Endothelial cell of umbilical vein (primary cell): ENCODE measurements around the gene SCN2B. TPM values are rescaled to one million over a fixed set of nuclear protein-coding genes. Genes with fewer than 3 reads are reported as not detected.

Experiments
- BruUV-seq: library from RNA; stranded (reverse); fragments of 400-500 nt; replicated peaks from 2 replicates; lab custom pipeline; 2021; lab: Mats Ljungman, UMichigan
- CTCF ChIA-PET: fragments of 300-600, 350-600 bp; sonication (Branson Sonifier 250); formaldehyde crosslinking; loops from one replicate; lab custom pipeline; 2021; ENCODE audit warnings: antibody characterized with exemption, inconsistent platforms; lab: Charles Lee
- POLR2A ChIA-PET: fragments of 300-600, 350-600 bp; sonication (Branson Sonifier 250); formaldehyde crosslinking; loops from one replicate; lab custom pipeline; 2021; ENCODE audit warnings: antibody characterized with exemption, inconsistent platforms; lab: Charles Lee
- DNase-seq: peaks from one replicate; pipeline ENCODE4 v3.0.0-alpha.2; 2011; ENCODE audit warnings: low read depth, low spot score
- FAIRE-seq: peaks from 2 replicates; lab custom pipeline; 2011; peaks lifted over from hg19 to GRCh38; lab: Jason Lieb, UNC
- H2AFZ ChIP-seq: 2 replicates; pipeline ENCODE4 v1.6.0; 2012; ENCODE audit warnings: low read depth, low read length, control low read depth, inconsistent platforms
- H3K27ac ChIP-seq: 2 replicates; pipeline ENCODE4 v1.5.1; 2011; ENCODE audit warnings: low read depth, mild to moderate bottlenecking, control low read depth, low read length, moderate library complexity; ENCODE audit not compliant: insufficient read depth
- H3K27me3 ChIP-seq, 2 experiments: 2 replicates each; pipeline versions ENCODE4 v1.6.0 to v1.6.1; 2011; ENCODE audit warnings: low read length in 2 of 2, mixed read lengths in 1 of 2; ENCODE audit not compliant: control insufficient read depth in 2 of 2, insufficient read depth in 2 of 2
- H3K36me3 ChIP-seq, 2 experiments: 2 replicates in 1 of 2; 3 replicates in 1 of 2; pipeline ENCODE4 v1.5.1; 2011; ENCODE audit warnings: low read length in 2 of 2, mild to moderate bottlenecking in 1 of 2, moderate library complexity in 1 of 2; ENCODE audit not compliant: control insufficient read depth in 2 of 2, insufficient read depth in 2 of 2; ENCODE audit errors: extremely low read depth in 1 of 2
- H3K4me1 ChIP-seq: 3 replicates; pipeline ENCODE4 v1.5.1; 2011; ENCODE audit warnings: mild to moderate bottlenecking, low read length; ENCODE audit not compliant: control insufficient read depth, insufficient read depth; ENCODE audit errors: extremely low read depth
- H3K4me2 ChIP-seq: 2 replicates; pipeline ENCODE4 v1.6.1; 2011; ENCODE audit warnings: low read length, control low read depth, mixed read lengths; ENCODE audit not compliant: insufficient read depth
- H3K4me3 ChIP-seq, 3 experiments: fragments of 200-600 bp in 1 of 3; sonication (generic), shearing (Covaris generic) in 1 of 3; replicated peaks in 1 of 3; 2 replicates each; pipeline ENCODE4 v1.5.1; 2011 to 2016; ENCODE audit warnings: control low read depth in 3 of 3, low read length in 3 of 3, mild to moderate bottlenecking in 2 of 3, inconsistent platforms in 1 of 3, low read depth in 1 of 3, moderate library complexity in 1 of 3; ENCODE audit not compliant: insufficient read depth in 1 of 3
- H3K79me2 ChIP-seq: 2 replicates; pipeline ENCODE4 v1.6.0; 2012; ENCODE audit warnings: low read length, inconsistent platforms; ENCODE audit not compliant: control insufficient read depth, insufficient read depth
- H3K9ac ChIP-seq: replicated peaks from 2 replicates; pipeline ENCODE3; 2011; ENCODE audit warnings: low read length, control low read depth; ENCODE audit not compliant: insufficient read depth; ENCODE audit errors: extremely low read depth
- H3K9me1 ChIP-seq: replicated peaks from 3 replicates; pipeline ENCODE4 v1.6.0; 2011; ENCODE audit warnings: mild to moderate bottlenecking, low read length; ENCODE audit not compliant: control insufficient read depth, insufficient read depth; ENCODE audit errors: extremely low read depth
- H3K9me3 ChIP-seq: replicated peaks from 2 replicates; pipeline ENCODE4 v1.5.1; 2012; ENCODE audit warnings: low read length, inconsistent platforms; ENCODE audit not compliant: control insufficient read depth, insufficient read depth
- H4K20me1 ChIP-seq: replicated peaks from 2 replicates; pipeline ENCODE3; 2011; ENCODE audit warnings: mild to moderate bottlenecking, low read length; ENCODE audit not compliant: control insufficient read depth, insufficient read depth; ENCODE audit errors: extremely low read depth
- CTCF ChIP-seq, 2 donors: IDR thresholded peaks; 1 replicate in 1 of 2; 2 replicates in 1 of 2; pipeline ENCODE4 v1.5.1; 2011; ENCODE audit warnings: low read length in 2 of 2, mild to moderate bottlenecking in 2 of 2, moderate library complexity in 2 of 2, control low read depth in 1 of 2, inconsistent platforms in 1 of 2, low read depth in 1 of 2; ENCODE audit not compliant: insufficient read depth in 1 of 2; ENCODE audit errors: extremely low read depth in 1 of 2
- EZH2 ChIP-seq: IDR thresholded peaks from 2 replicates; pipeline ENCODE4 v1.6.1; 2012; ENCODE audit warnings: borderline replicate concordance, low read depth, mild to moderate bottlenecking, moderate library complexity, low read length, inconsistent platforms; ENCODE audit not compliant: severe bottlenecking
- FOS ChIP-seq: IDR thresholded peaks from 2 replicates; pipeline ENCODE4 v1.6.1; 2011; ENCODE audit warnings: mild to moderate bottlenecking, low read length, moderate library complexity, borderline replicate concordance; ENCODE audit not compliant: insufficient read depth
- GATA2 ChIP-seq: IDR thresholded peaks from 2 replicates; pipeline ENCODE4 v1.7.0; 2011; ENCODE audit warnings: low read depth, mild to moderate bottlenecking, moderate library complexity, mixed read lengths, low read length; ENCODE audit not compliant: insufficient read length, insufficient read depth
- JUN ChIP-seq: IDR thresholded peaks from 2 replicates; pipeline ENCODE4 v1.6.1; 2011; ENCODE audit warnings: borderline replicate concordance, low read depth; ENCODE audit not compliant: insufficient read length, insufficient read depth
- MAX ChIP-seq: IDR thresholded peaks from 2 replicates; pipeline ENCODE4 v1.6.1; 2011; ENCODE audit not compliant: insufficient read depth, insufficient read length
- MYC ChIP-seq: IDR thresholded peaks from one replicate; pipeline ENCODE4 v1.6.1; 2011; ENCODE audit warnings: mild to moderate bottlenecking, low read depth, low read length
- POLR2A ChIP-seq: IDR thresholded peaks from 2 replicates; pipeline ENCODE4 v1.6.1; 2012; ENCODE audit warnings: low read depth, mild to moderate bottlenecking, control low read depth, low read length
- POLR2AphosphoS5 ChIP-seq: IDR thresholded peaks from 2 replicates; pipeline ENCODE4 v1.6.1; 2012; ENCODE audit warnings: low read depth, mild to moderate bottlenecking, control low read depth, low read length, moderate library complexity; ENCODE audit not compliant: insufficient read depth
- dilution Hi-C: fragments of 300-500 bp; cut with MboI; formaldehyde crosslinking; loops from one replicate; pipeline ENCODE4 v1.15.0; 2019; ENCODE audit warnings: low sequenced_read_pairs; ENCODE audit not compliant: extremely low pct_ligation_motif_present
- intact Hi-C: fragments of 100-400 bp; cut with micrococcal nuclease; formaldehyde crosslinking; loops from one replicate; pipeline ENCODE4 v1.10.0; 2022
- polyA plus RNA-seq, 4 experiments: library from polyadenylated mRNA; depleted of rRNA in 3 of 4; stranded (reverse) in 3 of 4; unstranded in 1 of 4; fragments of >200 nt; gene quantifications; 2 replicates each; pipeline versions ENCODE4 v1.2.1 to v1.2.3, GENCODE V29; 2011 to 2012; ENCODE audit warnings: missing spikeins in 1 of 4
- total RNA-seq: library from RNA; stranded (reverse); gene quantifications from 2 replicates; pipeline ENCODE4 v1.2.3, GENCODE V29; 2021

Gene SCN2B
- total and polyA plus RNA-seq, 2 donors (not counting 3 experiments of a cell fraction or from before 2014, with no cell fraction given): not detected

DNA sequence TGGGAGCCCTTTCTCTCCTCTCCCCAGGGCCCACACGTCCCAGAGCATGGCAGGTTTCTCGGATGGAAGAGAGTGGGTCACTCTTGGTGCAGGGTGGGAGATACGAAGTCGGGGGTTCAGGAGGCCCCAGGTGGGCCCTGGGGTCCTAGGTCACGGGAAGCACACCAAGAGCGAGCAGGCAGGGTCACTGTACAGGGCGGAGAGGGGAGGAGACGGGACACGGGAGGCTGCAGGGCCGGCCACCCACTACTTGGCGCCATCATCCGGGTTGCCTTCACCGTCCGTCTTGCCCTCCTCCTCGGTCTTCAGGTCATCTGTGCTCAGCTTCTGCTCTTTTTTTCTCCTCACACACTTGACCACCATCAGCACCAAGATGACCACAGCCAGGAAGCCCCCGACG lies 9.8 kb downstream of the SCN2B start:
- H3K27me3 ChIP-seq: peaks cover 6 to 25% of the 10 kb centered on the region in 2 experiments
- FAIRE-seq (no peak), DNase-seq (no peak)
- dilution Hi-C loops: no loop called here
- no TSS peak for BruUV-seq
- no peaks in the 10 kb centered on the region for H3K9me3 ChIP-seq
- no peak overlapping the region for H3K4me2 ChIP-seq
- POLR2A ChIA-PET: no interaction called here
- CTCF ChIA-PET: no interaction called here
- no peaks in the 10 kb centered on the region for H3K36me3 ChIP-seq
- intact Hi-C loops: no loop called here
- no peaks in the 10 kb centered on the region for H3K9me1 ChIP-seq
- no peak overlapping the region for H3K27ac ChIP-seq
- TF ChIP-seq GATA2: no peak
- no peak for TF ChIP-seq POLR2AphosphoS5
- no peak for TF ChIP-seq CTCF (IDR thresholded peaks at IDR 0.05; ENCODE audit: extremely low read depth in 1 of 2, insufficient read depth in 1 of 2, low read depth in 1 of 2, low read length in 2 of 2)
- TF ChIP-seq POLR2A: no peak
- no peak for TF ChIP-seq MAX
- TF ChIP-seq FOS: no peak
- no peak for TF ChIP-seq EZH2
- no peak for TF ChIP-seq JUN
- TF ChIP-seq MYC: no peak
- H3K4me3 ChIP-seq: no peak overlapping the region
- H4K20me1 ChIP-seq: no peaks in the 10 kb centered on the region
- H2AFZ ChIP-seq: no peak overlapping the region
- H3K9ac ChIP-seq: no peak overlapping the region
- no peaks in the 10 kb centered on the region for H3K4me1 ChIP-seq
- H3K79me2 ChIP-seq: no peaks in the 10 kb centered on the region
